Measurements from ENCODE around the gene DLX4. TPM values are rescaled to one million over a fixed set of nuclear protein-coding genes. Genes with fewer than 3 reads are reported as not detected.

Gene DLX4
- total RNA-seq, 2 experiments from 2014 or later: 0.23 TPM; not detected in 1

DNA sequence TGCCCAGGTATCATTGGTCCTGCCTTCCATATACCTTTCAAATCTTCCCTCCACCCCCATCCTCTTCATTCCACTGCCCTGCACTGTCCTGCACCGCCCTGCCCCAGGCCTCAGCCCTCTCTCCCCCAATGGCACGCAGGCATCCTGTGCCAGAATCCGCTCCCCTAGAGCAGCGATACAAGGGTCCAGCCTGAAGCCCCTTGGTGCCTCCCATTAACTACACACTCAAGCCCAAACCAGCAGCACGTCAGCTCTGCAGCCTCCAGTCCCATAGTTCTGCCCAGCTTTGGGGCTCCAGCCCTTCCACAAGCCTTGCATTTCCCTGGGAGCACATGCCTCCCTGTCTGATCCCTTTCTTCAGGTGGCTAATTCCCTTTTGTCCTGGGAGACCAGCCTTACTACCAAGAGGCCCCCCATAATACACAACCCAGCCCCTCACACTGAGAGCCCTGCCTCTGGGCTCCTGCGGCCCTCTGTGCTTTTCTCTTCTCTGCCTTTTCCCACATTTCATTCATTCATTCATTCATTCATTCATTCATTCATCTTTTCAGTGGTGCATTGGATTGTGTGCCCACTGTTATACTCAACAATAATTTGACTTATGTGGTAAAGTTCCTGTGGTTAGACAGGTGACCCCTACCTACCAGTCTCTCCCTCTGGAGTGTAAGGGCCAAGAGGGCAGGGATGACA lies 52.8 kb downstream of the DLX4 start:
- Mint-ChIP-seq H3K36me3 (no peaks in the 10 kb centered on the region), H3K9me3 (ENCODE audit: low read depth) (peaks cover 3% of the 10 kb centered on the region), H3K27me3 (peaks cover 19% of the 10 kb centered on the region), H3K4me1 (peaks cover 4% of the 10 kb centered on the region), H3K27ac (no peak overlapping the region), H3K4me3 (no peak overlapping the region)
- ATAC-seq: no peak
- CTCF ChIA-PET: interaction anchor here (0.9 to 1.8 kb wide), 5 partner anchors 21 to 66 kb away, joined by 3 to 7 read pairs (median 3); no protein-coding TSS in a partner anchor
- no peak for DNase-seq

DNA sequence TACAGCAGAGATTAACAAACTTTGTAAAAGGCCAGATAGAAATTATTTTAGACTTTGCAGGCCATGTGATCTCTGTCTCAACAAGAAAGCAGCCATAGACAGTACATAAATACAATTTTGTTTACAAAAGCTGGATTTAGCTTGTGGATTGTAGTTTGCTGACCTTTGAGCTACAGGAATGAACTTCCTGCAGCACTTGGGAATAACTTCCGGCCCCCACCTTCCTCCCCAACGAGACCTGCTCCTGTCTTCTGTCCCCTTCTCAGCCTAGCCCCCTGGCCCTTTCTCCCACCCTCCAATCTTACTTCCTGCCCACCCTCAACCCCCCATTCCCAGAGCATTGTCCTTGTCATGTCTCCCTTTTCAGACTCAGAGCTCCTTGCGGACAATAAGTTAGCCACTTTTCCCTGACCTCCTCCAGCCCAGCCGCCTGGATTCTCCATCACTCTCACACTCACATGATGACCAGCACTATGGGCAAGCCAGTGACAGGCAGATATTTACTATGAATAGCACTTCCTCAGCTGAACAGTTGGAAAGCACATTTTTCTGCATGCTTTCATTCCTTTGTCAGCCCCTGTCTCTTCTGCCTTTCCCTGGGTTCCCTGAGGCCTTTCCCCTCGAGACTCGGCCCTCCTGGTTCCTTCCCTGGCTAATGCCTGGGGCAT lies 53.6 kb downstream of the DLX4 start:
- no peak overlapping the region for H3K27ac Mint-ChIP-seq
- no peak overlapping the region for H3K4me3 Mint-ChIP-seq
- peaks cover 19% of the 10 kb centered on the region for H3K27me3 Mint-ChIP-seq
- DNase-seq: no peak
- peaks cover 9% of the 10 kb centered on the region for H3K4me1 Mint-ChIP-seq
- no peak for ATAC-seq
- H3K9me3 Mint-ChIP-seq (ENCODE audit: low read depth): peaks cover 3% of the 10 kb centered on the region
- no peaks in the 10 kb centered on the region for H3K36me3 Mint-ChIP-seq
- CTCF ChIA-PET: interaction anchor here (0.9 to 1.4 kb wide), 3 partner anchors 22 to 65 kb away, joined by 3 to 7 read pairs (median 3); no protein-coding TSS in a partner anchor

GRCh38 chr17:50023520-50023919 lies 54.5 kb downstream of the DLX4 start:
- Mint-ChIP-seq H3K4me3 (no peak overlapping the region), H3K36me3 (no peaks in the 10 kb centered on the region), H3K4me1 (peaks cover 13% of the 10 kb centered on the region), H3K27ac (no peak overlapping the region), H3K27me3 (peaks cover 21% of the 10 kb centered on the region), H3K9me3 (ENCODE audit: low read depth) (peaks cover 3% of the 10 kb centered on the region)
- ATAC-seq: no peak
- CTCF ChIA-PET: no interaction called here
- DNase-seq: no peak

Other genes starting within 250 kb of the DLX4 start
- gene FAM117A, start 205.1 kb upstream of the DLX4 start, total RNA-seq: 10 to 100 TPM; 31.6 to 44.9 TPM
- 10 to 100 TPM; 76.9 to 80.6 TPM for gene KAT7, start 180.5 kb upstream of the DLX4 start, total RNA-seq
- gene TAC4, start 121.1 kb upstream of the DLX4 start, total RNA-seq: not detected
- gene DLX3, start 26.0 kb downstream of the DLX4 start, total RNA-seq: not detected
- gene ITGA3, start 86.9 kb downstream of the DLX4 start, total RNA-seq: 10 to 100 TPM; 10.3 to 11.3 TPM
- gene PDK2, start 126.2 kb downstream of the DLX4 start, total RNA-seq: 10 to 100 TPM; 13.6 to 20.9 TPM
- 1 to 10 TPM in 1 of 2 experiments, under 1 TPM in 1; 0.35 to 1.1 TPM for gene SAMD14, start 161.0 kb downstream of the DLX4 start, total RNA-seq
- 100 to 1,000 TPM; 108 to 121 TPM for gene PPP1R9B, start 181.5 kb downstream of the DLX4 start, total RNA-seq
- under 1 TPM in 1 of 2 experiments, not detected in 1; 0.23 TPM for gene SGCA, start 196.8 kb downstream of the DLX4 start, total RNA-seq
- 1 to 10 TPM in 1 of 2 experiments, under 1 TPM in 1; 0.67 to 1.6 TPM for gene COL1A1, start 232.4 kb downstream of the DLX4 start, total RNA-seq

All from activated CD8-positive, alpha-beta memory T cell treated with anti-CD3 and anti-CD28 coated beads, Interleukin-2, amount 10 ng/mL, durations not matched to agents 7 days and 5 days (primary cell).